IMR-90 (cell line): ENCODE results near the gene ZNF620. TPM values are rescaled to one million over a fixed set of nuclear protein-coding genes. Genes with fewer than 3 reads are reported as not detected.

Experiments
- ATAC-seq: fragments of 200-7000 bp; cut with Tn5 transposase; 2 replicates; pipeline ENCODE4 v1.9.1; 2020; ENCODE audit warnings: low read depth, mild to moderate bottlenecking, moderate library complexity
- BruUV-seq: library from RNA; stranded (reverse); fragments of 400-500 nt; replicated peaks from 2 replicates; lab custom pipeline; 2021; lab: Mats Ljungman, UMichigan
- CTCF ChIA-PET: fragments of 300-600 bp; formaldehyde crosslinking; extraction: SDS; loops from one replicate; lab custom pipeline; 2021; ENCODE audit warnings: antibody characterized with exemption; lab: Yijun Ruan, JAX
- POLR2A ChIA-PET: fragments of 300-600 bp; sonication (Branson Sonifier 250); formaldehyde crosslinking; loops from one replicate; lab custom pipeline; 2022; ENCODE audit warnings: antibody characterized with exemption; ENCODE audit not compliant: unreplicated experiment; lab: Charles Lee
- DNase-seq: peaks from one replicate; pipeline ENCODE4 v3.0.0; 2013
- H2AFZ ChIP-seq: replicated peaks from 2 replicates; pipeline ENCODE3; 2013; ENCODE audit warnings: low read length, mild to moderate bottlenecking; ENCODE audit not compliant: poor library complexity
- H2AK5ac ChIP-seq: 2 replicates; pipeline ENCODE4 v1.6.1; 2013; ENCODE audit warnings: low read depth, low read length, inconsistent platforms
- H2AK9ac ChIP-seq: replicated peaks from 2 replicates; pipeline ENCODE3; 2013; ENCODE audit warnings: mild to moderate bottlenecking, low read depth, low read length, moderate library complexity; ENCODE audit not compliant: poor library complexity
- H2BK120ac ChIP-seq: 2 replicates; pipeline ENCODE4 v1.6.1; 2013; ENCODE audit warnings: low read depth, low read length, inconsistent platforms
- H2BK15ac ChIP-seq: 3 replicates; pipeline ENCODE4 v1.6.1; 2013; ENCODE audit warnings: low read depth, low read length, inconsistent platforms
- H2BK20ac ChIP-seq: 2 replicates; pipeline ENCODE4 v1.6.1; 2013; ENCODE audit warnings: low read depth, mild to moderate bottlenecking, inconsistent platforms, low read length, moderate library complexity
- H2BK5ac ChIP-seq: 2 replicates; pipeline ENCODE4 v1.6.1; 2013; ENCODE audit warnings: mild to moderate bottlenecking, low read depth, low read length, inconsistent platforms; ENCODE audit not compliant: poor library complexity, severe bottlenecking
- H3K14ac ChIP-seq: replicated peaks from 2 replicates; pipeline ENCODE4 v1.6.1; 2013; ENCODE audit warnings: low read depth, low read length, inconsistent platforms
- H3K18ac ChIP-seq: 2 replicates; pipeline ENCODE4 v1.6.1; 2013; ENCODE audit warnings: low read depth, low read length, control low read depth
- H3K23ac ChIP-seq: 2 replicates; pipeline ENCODE4 v1.6.1; 2013; ENCODE audit warnings: low read depth, low read length, inconsistent platforms
- H3K27ac ChIP-seq: 2 replicates; pipeline ENCODE4 v1.5.1; 2013; ENCODE audit warnings: mild to moderate bottlenecking, control low read depth, low read length; ENCODE audit not compliant: insufficient read depth
- H3K27me3 ChIP-seq: 2 replicates; pipeline ENCODE4 v1.6.1; 2013; ENCODE audit warnings: low read length; ENCODE audit not compliant: control insufficient read depth, insufficient read depth
- H3K36me3 ChIP-seq: 2 replicates; pipeline ENCODE4 v1.6.1; 2013; ENCODE audit warnings: low read length, mixed read lengths; ENCODE audit not compliant: control insufficient read depth, insufficient read depth
- H3K4ac ChIP-seq: 2 replicates; pipeline ENCODE4 v1.6.1; 2013; ENCODE audit warnings: low read depth, low read length, inconsistent platforms
- H3K4me1 ChIP-seq: 2 replicates; pipeline ENCODE4 v1.6.1; 2013; ENCODE audit warnings: low read length, mixed read lengths; ENCODE audit not compliant: control insufficient read depth, insufficient read depth
- H3K4me2 ChIP-seq: 2 replicates; pipeline ENCODE4 v1.6.1; 2013; ENCODE audit warnings: low read depth, mild to moderate bottlenecking, control low read depth, low read length, moderate library complexity
- H3K4me3 ChIP-seq: 2 replicates; pipeline ENCODE4 v1.5.1; 2013; ENCODE audit warnings: low read depth, mild to moderate bottlenecking, control low read depth, low read length, moderate library complexity; ENCODE audit not compliant: insufficient read depth
- H3K56ac ChIP-seq: 2 replicates; pipeline ENCODE4 v1.6.1; 2013; ENCODE audit warnings: low read length, inconsistent platforms; ENCODE audit not compliant: insufficient read depth; ENCODE audit errors: extremely low read depth
- H3K79me1 ChIP-seq, 2 experiments: 2 replicates each; pipeline ENCODE4 v1.6.1; 2013; ENCODE audit warnings: low read length in 2 of 2, inconsistent platforms in 1 of 2, low read depth in 1 of 2
- H3K9ac ChIP-seq: 2 replicates; pipeline ENCODE4 v1.6.1; 2013; ENCODE audit warnings: low read depth, low read length, control low read depth
- H3K9me1 ChIP-seq: 2 replicates; pipeline ENCODE4 v1.6.1; 2013; ENCODE audit warnings: low read length, inconsistent platforms; ENCODE audit not compliant: insufficient read depth
- H3K9me3 ChIP-seq: 2 replicates; pipeline ENCODE4 v1.6.1; 2013; ENCODE audit warnings: low read length; ENCODE audit not compliant: control insufficient read depth, insufficient read depth
- H4K20me1 ChIP-seq: 2 replicates; pipeline ENCODE4 v1.6.1; 2013; ENCODE audit warnings: low read length, inconsistent platforms; ENCODE audit not compliant: insufficient read depth
- H4K5ac ChIP-seq: 2 replicates; pipeline ENCODE4 v1.6.1; 2013; ENCODE audit warnings: mild to moderate bottlenecking, low read depth, low read length, control low read depth
- H4K8ac ChIP-seq, 2 experiments: 2 replicates each; pipeline ENCODE4 v1.6.1; 2013; ENCODE audit warnings: low read depth in 2 of 2, low read length in 2 of 2, control low read depth in 1 of 2, inconsistent platforms in 1 of 2
- H4K91ac ChIP-seq: 2 replicates; pipeline ENCODE4 v1.6.1; 2013; ENCODE audit warnings: low read depth, low read length, inconsistent platforms; ENCODE audit not compliant: insufficient read depth
- BHLHE40 ChIP-seq: fragments of 150-350 bp; IDR thresholded peaks from 2 replicates; pipeline ENCODE4 v1.6.1; 2016; ENCODE audit warnings: mild to moderate bottlenecking, low read depth, low read length
- CEBPB ChIP-seq: IDR thresholded peaks from 2 replicates; pipeline ENCODE4 v1.6.1; 2012; ENCODE audit warnings: low read depth, low read length, improper control_type of control experiment
- CHD1 ChIP-seq: IDR thresholded peaks from 2 replicates; pipeline ENCODE4 v1.6.1; 2012; ENCODE audit warnings: low read depth, low read length, improper control_type of control experiment
- CTCF ChIP-seq: conservative IDR thresholded peaks from 2 replicates; pipeline ENCODE4 v1.5.1; 2012; ENCODE audit warnings: mild to moderate bottlenecking, low read depth, low read length, improper control_type of control experiment
- ELK1 ChIP-seq: fragments of 150-350 bp; IDR thresholded peaks from 2 replicates; pipeline ENCODE4 v1.6.1; 2016; ENCODE audit warnings: low read depth, mild to moderate bottlenecking, low read length, moderate library complexity, borderline replicate concordance
- FOS ChIP-seq: fragments of 150-350 bp; IDR thresholded peaks from 2 replicates; pipeline ENCODE4 v1.6.1; 2016; ENCODE audit warnings: low read depth, low read length
- MAFK ChIP-seq: IDR thresholded peaks from 2 replicates; pipeline ENCODE4 v1.6.1; 2012; ENCODE audit warnings: low read depth, low read length, improper control_type of control experiment
- MAZ ChIP-seq: IDR thresholded peaks from 2 replicates; pipeline ENCODE4 v1.6.1; 2012; ENCODE audit warnings: low read depth, mild to moderate bottlenecking, low read length, improper control_type of control experiment, moderate library complexity, borderline replicate concordance
- MXI1 ChIP-seq: IDR thresholded peaks from 2 replicates; pipeline ENCODE4 v1.6.1; 2012; ENCODE audit warnings: low read depth, mild to moderate bottlenecking, low read length, moderate library complexity, borderline replicate concordance
- NFE2L2 ChIP-seq: fragments of 150-350 bp; IDR thresholded peaks from 2 replicates; pipeline ENCODE4 v1.6.1; 2016; ENCODE audit warnings: low read depth, mild to moderate bottlenecking, low read length
- POLR2A ChIP-seq: IDR thresholded peaks from 2 replicates; pipeline ENCODE4 v1.6.1; 2012; ENCODE audit warnings: mild to moderate bottlenecking, low read depth, low read length
- RAD21 ChIP-seq: IDR thresholded peaks from 2 replicates; pipeline ENCODE4 v1.6.1; 2012; ENCODE audit warnings: low read length, improper control_type of control experiment
- RCOR1 ChIP-seq: IDR thresholded peaks from 2 replicates; pipeline ENCODE4 v1.6.1; 2012; ENCODE audit warnings: mild to moderate bottlenecking, low read length, improper control_type of control experiment; ENCODE audit not compliant: insufficient replicate concordance
- RFX5 ChIP-seq: IDR thresholded peaks from 2 replicates; pipeline ENCODE4 v1.8.0; 2012; ENCODE audit warnings: low read depth, mild to moderate bottlenecking, low read length, moderate library complexity
- SMC3 ChIP-seq: fragments of 150-350 bp; IDR thresholded peaks from 2 replicates; pipeline ENCODE4 v1.6.1; 2016; ENCODE audit warnings: low read depth, mild to moderate bottlenecking, antibody characterized with exemption, low read length, moderate library complexity
- USF2 ChIP-seq: fragments of 150-350 bp; IDR thresholded peaks from 2 replicates; pipeline ENCODE4 v1.6.1; 2017; ENCODE audit warnings: mild to moderate bottlenecking, antibody characterized with exemption, low read length, low read depth
- WGBS, 2 experiments: methylation state at CpG; one replicate each; pipeline versions ENCODE4 v1.1.5 to v1.1.7; 2013; ENCODE audit warnings: missing lambda C conversion rate in 2 of 2; ENCODE audit not compliant: insufficient read length in 1 of 2; ENCODE audit errors: extremely low coverage in 2 of 2; 5-methylcytosine and 5-hydroxymethylcytosine counted together
- dilution Hi-C: fragments of 300-500 bp; cut with HindIII; formaldehyde crosslinking; loops from one replicate; pipeline ENCODE4 v1.14.3; 2018; ENCODE audit warnings: low sequenced_read_pairs; ENCODE audit not compliant: unreplicated experiment
- in situ Hi-C: fragments of 300-500 bp; cut with MboI; formaldehyde crosslinking; loops from 3 replicates; pipeline ENCODE4 v1.14.3; 2019; ENCODE audit warnings: low sequenced_read_pairs, inconsistent platforms, mixed read lengths
- intact Hi-C: fragments of 100-400 bp; cut with micrococcal nuclease; formaldehyde crosslinking; loops from 2 replicates; pipeline ENCODE4 v1.10.0; 2022
- polyA plus RNA-seq, 3 experiments: library from polyadenylated mRNA; depleted of rRNA; stranded (reverse); fragments of >200 nt; gene quantifications; 2 replicates each; pipeline ENCODE4 v1.2.3, GENCODE V29; 2012; ENCODE audit warnings: low replicate concordance in 1 of 3
- total RNA-seq: library from RNA; depleted of rRNA; stranded (reverse); fragments of >200 nt; gene quantifications from 2 replicates; pipeline ENCODE4 v1.2.3, GENCODE V29; 2012

The ZNF620 gene
- total and polyA plus RNA-seq, 2 of the 4 experiments (the other 2 are of a cell fraction), result 0.48 to 0.72 TPM

- 90% methylated on average over 2 of the region's 3 CpGs; no CpG with 5 or more reads in 1 of the 2 experiments for WGBS, 2 experiments
- POLR2A ChIA-PET, result no interaction called here
Observed at GRCh38 chr3:40487172-40487571, 18.7 kb upstream of the ZNF620 start.

More at GRCh38 chr3:40487172-40487571, 18.7 kb upstream of the ZNF620 start:
- CTCF ChIA-PET, result interaction anchor here (0.6 kb wide), 1 partner anchor 1188 kb away, joined by 3 read pairs; no protein-coding TSS in a partner anchor
- no peak overlapping the region for H4K8ac ChIP-seq
- peaks cover 18% of the 10 kb centered on the region for H3K9me3 ChIP-seq
- no peak for DNase-seq
- H4K20me1 ChIP-seq, result no peaks in the 10 kb centered on the region
- no peak overlapping the region for H2BK15ac ChIP-seq
- H3K9ac ChIP-seq, result no peak overlapping the region
- intact Hi-C loops, result no loop called here
- H2BK5ac ChIP-seq, result no peak overlapping the region
- no peak overlapping the region for H2BK120ac ChIP-seq
- no peak overlapping the region for H2AK9ac ChIP-seq
- no peak overlapping the region for H4K91ac ChIP-seq
- H3K14ac ChIP-seq, result no peak overlapping the region
- in situ Hi-C loops, result no loop called here
- H3K4me2 ChIP-seq, result no peak overlapping the region
- H3K4me1 ChIP-seq, result no peaks in the 10 kb centered on the region
- H3K36me3 ChIP-seq, result peaks cover 27% of the 10 kb centered on the region
- no peak overlapping the region for H2AFZ ChIP-seq
- H3K4ac ChIP-seq, result no peak overlapping the region
- no peaks in the 10 kb centered on the region for H3K9me1 ChIP-seq
- no peak for ATAC-seq
- H3K4me3 ChIP-seq, result no peak overlapping the region
- H2AK5ac ChIP-seq, result no peak overlapping the region
- H4K5ac ChIP-seq, result no peak overlapping the region
- no peaks in the 10 kb centered on the region for H3K27me3 ChIP-seq
- H3K18ac ChIP-seq, result no peak overlapping the region
- no peak overlapping the region for H3K56ac ChIP-seq
- dilution Hi-C loops, result no loop called here
- H2BK20ac ChIP-seq, result no peak overlapping the region
- H3K79me1 ChIP-seq, result no peaks in the 10 kb centered on the region
- H3K23ac ChIP-seq, result no peak overlapping the region
- TF ChIP-seq RAD21, result no peak
- no peak for TF ChIP-seq USF2
- no peak for TF ChIP-seq MAZ
- TF ChIP-seq ELK1, result no peak
- no peak for TF ChIP-seq MXI1
- no peak for TF ChIP-seq FOS
- TF ChIP-seq NFE2L2, result no peak
- TF ChIP-seq CTCF, result no peak
- no peak for TF ChIP-seq RCOR1
- no peak for TF ChIP-seq CEBPB
- no peak for TF ChIP-seq CHD1
- no peak for TF ChIP-seq SMC3
- TF ChIP-seq POLR2A, result no peak
- no peak for TF ChIP-seq MAFK
- no peak for TF ChIP-seq RFX5
- no peak for TF ChIP-seq BHLHE40
- no TSS peak for BruUV-seq
- H3K27ac ChIP-seq, result no peak overlapping the region
